ENCODE data around the gene AKT1.
A peak's percentile ranks its signal among the peaks of the same experiment; 100 is the strongest.

DNA sequence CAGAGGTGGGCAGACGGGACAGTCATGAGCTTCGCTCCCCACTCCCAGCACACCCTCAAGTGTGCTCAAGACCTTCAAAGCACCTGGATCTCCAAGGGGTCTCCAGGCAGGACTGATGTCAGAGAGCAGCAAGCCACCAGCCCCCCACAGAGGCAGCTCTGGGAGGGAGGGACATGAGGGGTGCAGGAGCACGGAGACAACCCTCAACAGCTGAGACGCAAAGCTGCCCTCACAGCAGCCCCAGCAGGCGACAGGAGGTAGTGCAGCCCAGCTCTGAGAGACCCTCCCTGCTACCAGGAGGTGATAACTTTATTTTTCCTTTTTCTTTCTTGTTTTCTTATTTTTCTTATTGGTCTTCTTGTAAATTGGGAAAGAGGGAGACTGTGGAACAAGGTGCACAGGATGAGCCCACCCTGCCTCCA, 24.7 kb downstream of the AKT1 start:
- TF ChIP-seq, protein P1, sequence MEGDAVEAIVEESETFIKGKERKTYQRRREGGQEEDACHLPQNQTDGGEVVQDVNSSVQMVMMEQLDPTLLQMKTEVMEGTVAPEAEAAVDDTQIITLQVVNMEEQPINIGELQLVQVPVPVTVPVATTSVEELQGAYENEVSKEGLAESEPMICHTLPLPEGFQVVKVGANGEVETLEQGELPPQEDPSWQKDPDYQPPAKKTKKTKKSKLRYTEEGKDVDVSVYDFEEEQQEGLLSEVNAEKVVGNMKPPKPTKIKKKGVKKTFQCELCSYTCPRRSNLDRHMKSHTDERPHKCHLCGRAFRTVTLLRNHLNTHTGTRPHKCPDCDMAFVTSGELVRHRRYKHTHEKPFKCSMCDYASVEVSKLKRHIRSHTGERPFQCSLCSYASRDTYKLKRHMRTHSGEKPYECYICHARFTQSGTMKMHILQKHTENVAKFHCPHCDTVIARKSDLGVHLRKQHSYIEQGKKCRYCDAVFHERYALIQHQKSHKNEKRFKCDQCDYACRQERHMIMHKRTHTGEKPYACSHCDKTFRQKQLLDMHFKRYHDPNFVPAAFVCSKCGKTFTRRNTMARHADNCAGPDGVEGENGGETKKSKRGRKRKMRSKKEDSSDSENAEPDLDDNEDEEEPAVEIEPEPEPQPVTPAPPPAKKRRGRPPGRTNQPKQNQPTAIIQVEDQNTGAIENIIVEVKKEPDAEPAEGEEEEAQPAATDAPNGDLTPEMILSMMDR (IDR thresholded peaks at IDR 0.05), result peak in 3 of 4 experiments; percentile 14 to 32 (median 26)
- TF ChIP-seq POLR2A (IDR thresholded peaks at IDR 0.05), result no peak
- TF ChIP-seq EP300 (IDR thresholded peaks at IDR 0.05), result no peak
- TF ChIP-seq POLR2AphosphoS5 (IDR thresholded peaks at IDR 0.05), result no peak

Data from gastroesophageal sphincter (tissue), 3 donors.